K562 (cell line): ENCODE results near the gene PLCD4. TPM values are rescaled to one million over a fixed set of nuclear protein-coding genes. Genes with fewer than 3 reads are reported as not detected.
A peak's percentile ranks its signal among the peaks of the same experiment; 100 is the strongest.

Experiments
- ARID3B ChIP-seq: fragments of 250-450 bp; sonication (Bioruptor Pico); IDR thresholded peaks from 2 replicates; pipeline ENCODE4 v1.4.0; 2020; ENCODE audit warnings: borderline replicate concordance
- HOXB6 ChIP-seq: fragments of 250-450 bp; sonication (Bioruptor Pico); IDR thresholded peaks from 2 replicates; pipeline ENCODE4 v1.5.1; 2022; ENCODE audit warnings: mild to moderate bottlenecking, borderline replicate concordance
- HSF4 ChIP-seq: fragments of 250-450 bp; sonication (Bioruptor Pico); IDR thresholded peaks from 2 replicates; pipeline ENCODE4 v2.1.2; 2022; ENCODE audit warnings: mild to moderate bottlenecking, moderate library complexity, borderline replicate concordance
- IRF9 ChIP-seq: fragments of 450-650 bp; IDR thresholded peaks from 2 replicates; pipeline ENCODE4 v1.6.1; 2016; ENCODE audit warnings: missing biosample characterization, missing genetic modification characterization
- KAT7 ChIP-seq: sonication (generic); formaldehyde crosslinking; IDR thresholded peaks from 2 replicates; pipeline ENCODE4 v1.8.0; 2022; ENCODE audit warnings: missing genetic modification reagents, mild to moderate bottlenecking, borderline replicate concordance
- POLR2A ChIP-seq: fragments of 450-650 bp; conservative IDR thresholded peaks from 2 replicates; pipeline ENCODE4 v1.6.1; 2016
- POLR2AphosphoS2 ChIP-seq: IDR thresholded peaks from 2 replicates; pipeline ENCODE4 v1.6.1; 2012; ENCODE audit warnings: low read length, improper control_type of control experiment
- POLR2AphosphoS5 ChIP-seq: IDR thresholded peaks from 2 replicates; pipeline ENCODE4 v1.6.1; 2011; ENCODE audit warnings: mild to moderate bottlenecking, low read depth, low read length, moderate library complexity; ENCODE audit not compliant: control insufficient read depth, insufficient read depth
- RBM14 ChIP-seq: fragments of 200-400 bp; formaldehyde crosslinking; IDR thresholded peaks from 2 replicates; pipeline ENCODE4 v1.6.1; 2018; ENCODE audit warnings: low read depth, mild to moderate bottlenecking, low read length, moderate library complexity, borderline replicate concordance; ENCODE audit not compliant: insufficient read depth
- RBM17 ChIP-seq: fragments of 200-400 bp; formaldehyde crosslinking; IDR thresholded peaks from 2 replicates; pipeline ENCODE4 v1.6.1; 2017; ENCODE audit warnings: low read depth, mild to moderate bottlenecking, low read length, borderline replicate concordance
- RREB1 ChIP-seq: fragments of 250-450 bp; sonication (Bioruptor Pico); IDR thresholded peaks from 2 replicates; pipeline ENCODE4 v1.4.0; 2020
- THAP7 ChIP-seq: fragments of 250-450 bp; sonication (Bioruptor Pico); IDR thresholded peaks from 2 replicates; pipeline ENCODE4 v1.5.0; 2021
- TSC22D4 ChIP-seq: fragments of 450-650 bp; IDR thresholded peaks from 2 replicates; pipeline ENCODE4 v1.6.1; 2016; ENCODE audit warnings: missing genetic modification characterization, missing biosample characterization, control low read depth
- ZFP1 ChIP-seq: fragments of 450-650 bp; formaldehyde crosslinking; IDR thresholded peaks from 2 replicates; pipeline ENCODE4 v1.4.0; 2020; ENCODE audit warnings: mild to moderate bottlenecking, mixed read lengths
- ZNF253 ChIP-seq: fragments of 250-450 bp; sonication (Bioruptor Pico); conservative IDR thresholded peaks from 2 replicates; pipeline ENCODE4 v1.6.1; 2021; ENCODE audit warnings: mild to moderate bottlenecking
- ZNF445 ChIP-seq: fragments of 250-450 bp; sonication (Bioruptor Pico); IDR thresholded peaks from 2 replicates; pipeline ENCODE4 v1.4.0; 2020; ENCODE audit warnings: low read depth, mild to moderate bottlenecking, moderate library complexity
- polyA plus RNA-seq, 8 experiments: library from polyadenylated mRNA; depleted of rRNA in 4 of 8; stranded (reverse) in 5 of 8; unstranded in 3 of 8; fragments of >200 nt; fragmentation: Nextera tagmentation in 2 of 8; fragmentation: Illumina TruSeq in 1 of 8; extraction: Ambion mirVana in 2 of 8; extraction: Trizol in 1 of 8; gene quantifications; 2 replicates each; pipeline versions ENCODE4 v1.2.1 to v1.2.3, GENCODE V29; 2011 to 2014; ENCODE audit warnings: inconsistent platforms in 1 of 8, missing spikeins in 1 of 8
- total RNA-seq, 7 experiments: library from RNA; depleted of rRNA in 6 of 7; stranded (reverse); fragments of >200 nt in 6 of 7; fragmentation: Illumina TruSeq in 2 of 7; extraction: Trizol in 2 of 7; gene quantifications; 2 replicates each; pipeline versions ENCODE4 v1.2.1 to v1.2.3, GENCODE V29; 2011 to 2021; ENCODE audit warnings: low replicate concordance in 1 of 7
- TF ChIP-seq, protein P1 (sequence below): fragments of 450-650 bp; formaldehyde crosslinking; IDR thresholded peaks from 2 replicates; pipeline ENCODE4 v1.4.0; 2022; ENCODE audit warnings: mild to moderate bottlenecking, moderate library complexity

Gene PLCD4
- total and polyA plus RNA-seq, 9 of the 15 experiments (the other 6 are each of a cell fraction or from before 2014, with no cell fraction given): 0.13 to 0.38 TPM; not detected in 7

DNA sequence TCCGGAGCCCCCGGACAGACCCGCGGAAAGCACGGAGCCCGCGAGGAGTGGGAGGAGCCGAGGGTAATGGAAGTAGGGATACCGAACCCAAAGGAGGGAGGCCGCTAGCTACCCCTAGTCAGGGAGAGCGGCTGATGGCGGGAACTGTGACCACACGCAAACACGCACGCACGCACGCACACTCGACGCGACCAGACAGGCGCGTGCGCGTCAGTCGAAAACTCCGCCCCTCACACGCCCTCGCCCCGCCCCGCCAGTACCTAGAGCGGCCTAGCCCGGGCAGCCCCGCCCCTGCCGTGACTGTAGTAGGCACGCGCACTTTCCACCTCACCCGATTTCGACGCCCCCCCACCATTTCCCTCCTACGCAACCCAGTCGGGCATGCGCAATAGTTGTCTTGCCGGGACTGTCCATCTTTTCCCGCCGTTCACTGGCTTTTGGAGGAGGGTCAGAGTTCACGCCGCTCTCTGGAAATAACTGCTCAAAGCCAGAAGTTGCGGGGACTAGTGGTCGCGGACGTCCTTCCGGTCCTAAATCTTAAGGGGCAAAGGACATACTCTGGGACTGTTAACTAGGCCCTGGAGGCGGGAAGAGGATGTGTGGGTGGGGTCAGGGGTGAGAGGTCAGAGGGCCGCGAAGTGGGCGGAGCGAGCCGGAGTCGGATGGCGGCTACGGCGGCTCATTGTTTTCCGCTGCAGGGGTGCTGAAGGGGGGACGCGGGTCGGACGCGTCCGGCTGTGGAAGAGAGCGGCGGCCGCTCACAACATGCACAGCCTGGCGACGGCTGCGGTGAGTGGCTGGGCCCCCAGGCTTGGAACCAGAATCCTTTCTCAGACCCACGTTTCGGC, 39.3 kb upstream of the PLCD4 start, which contains the start of the genes CNOT9 and USP37 (continued):
- TF ChIP-seq, protein P1, sequence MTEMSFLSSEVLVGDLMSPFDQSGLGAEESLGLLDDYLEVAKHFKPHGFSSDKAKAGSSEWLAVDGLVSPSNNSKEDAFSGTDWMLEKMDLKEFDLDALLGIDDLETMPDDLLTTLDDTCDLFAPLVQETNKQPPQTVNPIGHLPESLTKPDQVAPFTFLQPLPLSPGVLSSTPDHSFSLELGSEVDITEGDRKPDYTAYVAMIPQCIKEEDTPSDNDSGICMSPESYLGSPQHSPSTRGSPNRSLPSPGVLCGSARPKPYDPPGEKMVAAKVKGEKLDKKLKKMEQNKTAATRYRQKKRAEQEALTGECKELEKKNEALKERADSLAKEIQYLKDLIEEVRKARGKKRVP (CRISPR knock-in tag): no peak
- TF ChIP-seq ARID3B (CRISPR knock-in tag) (no peak), IRF9 (tag) (no peak), THAP7 (CRISPR knock-in tag) (no peak), RBM14 (no peak), ZNF445 (no peak), RBM17 (no peak), RREB1 (CRISPR knock-in tag) (no peak), POLR2A (peak; percentile 70), ZFP1 (CRISPR knock-in tag) (no peak), HSF4 (CRISPR knock-in tag) (no peak), POLR2AphosphoS2 (no peak), TSC22D4 (tag) (no peak), HOXB6 (CRISPR knock-in tag) (no peak), ZNF253 (no peak), POLR2AphosphoS5 (peak; percentile 69; the same call in 1 of the 2 replicates), KAT7 (CRISPR knock-in tag) (peak; percentile 78; the same call in 1 of the 2 replicates)
